Thyroid gland (tissue), 4 donors: ENCODE results near the gene CEP55. TPM values are rescaled to one million over a fixed set of nuclear protein-coding genes. Genes with fewer than 3 reads are reported as not detected.
A peak's percentile ranks its signal among the peaks of the same experiment; 100 is the strongest.

Experiments
- DNase-seq, 2 donors: peaks; one replicate each; pipeline ENCODE4 v3.0.0-alpha.2; 2019
- H3K27ac ChIP-seq, 3 donors: fragments of 200-600 bp; sonication (generic); 1 replicate in 2 of 3; 2 replicates in 1 of 3; pipeline ENCODE4 v1.5.1; 2016 to 2019; ENCODE audit warnings: mild to moderate bottlenecking in 1 of 3, moderate library complexity in 1 of 3
- H3K27me3 ChIP-seq: fragments of 200-600 bp; sonication (generic); one replicate; pipeline ENCODE4 v1.5.1; 2019
- H3K36me3 ChIP-seq, 2 donors: fragments of 200-600 bp; sonication (generic); one replicate each; pipeline ENCODE4 v1.5.1; 2016 to 2019
- H3K4me1 ChIP-seq, 2 donors: fragments of 200-600 bp; sonication (generic); one replicate each; pipeline ENCODE4 v1.5.1; 2017 to 2019
- H3K4me3 ChIP-seq, 3 donors: fragments of 200-600 bp; sonication (generic); replicated peaks in 1 of 3; 1 replicate in 2 of 3; 2 replicates in 1 of 3; pipeline ENCODE4 v1.5.1; 2016; ENCODE audit warnings: mild to moderate bottlenecking in 1 of 3
- H3K9me3 ChIP-seq: fragments of 200-600 bp; sonication (generic); one replicate; pipeline ENCODE4 v1.5.1; 2017
- POLR2A ChIP-seq, 2 donors: fragments of 450-650 bp; IDR thresholded peaks; one replicate each; pipeline ENCODE4 v1.6.1; 2017; ENCODE audit warnings: antibody characterized with exemption in 2 of 2, mild to moderate bottlenecking in 2 of 2, moderate library complexity in 1 of 2
- WGBS, 2 donors: methylation state at CpG; one replicate each; pipeline ENCODE4 v1.1.5; 2017; 5-methylcytosine and 5-hydroxymethylcytosine counted together
- intact Hi-C: fragments of 100-400 bp; cut with DNase I; formaldehyde crosslinking; loops from one replicate; pipeline ENCODE4 v1.15.1; 2023
- total RNA-seq, 4 donors: library from RNA; depleted of rRNA; stranded (reverse); fragments of >200 nt; gene quantifications; one replicate each; pipeline ENCODE4 v1.2.3, GENCODE V29; 2016
- TF ChIP-seq, protein P1 (sequence below), 6 experiments: fragments of 200-600 bp in 3 of 6; fragments of 450-650 bp in 3 of 6; sonication (generic) in 3 of 6; IDR thresholded peaks; one replicate each; pipeline ENCODE4 v1.5.1; 2016 to 2019; ENCODE audit warnings: antibody characterized with exemption in 6 of 6, mild to moderate bottlenecking in 2 of 6, inconsistent platforms in 1 of 6, moderate library complexity in 1 of 6

Gene CEP55
- total RNA-seq, 4 donors from 2014 or later, result 0.11 to 2.1 (median 1.0) TPM; not detected in 1

DNA sequence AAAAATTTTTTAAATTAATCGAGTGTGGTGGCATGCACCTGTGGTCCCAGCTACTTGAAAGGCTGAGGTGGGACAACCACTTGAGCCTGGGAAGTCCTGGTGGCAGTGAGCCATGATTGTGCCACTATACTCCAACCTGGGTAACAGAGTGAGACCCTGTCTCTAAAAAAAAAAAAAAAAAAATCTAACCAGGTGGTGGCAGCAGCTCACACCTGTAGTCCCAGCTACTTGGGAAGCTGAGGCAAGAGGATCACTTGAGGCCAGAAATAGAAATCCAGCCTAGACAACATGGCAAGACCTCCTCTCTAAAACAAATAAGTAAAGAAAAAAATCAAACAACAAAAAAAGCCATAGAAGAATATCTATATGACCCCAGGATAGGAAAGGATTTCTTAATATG is 10.7 kb upstream of the CEP55 start:
- Histone ChIP-seq H3K4me1 (peaks cover 11% of the 10 kb centered on the region in 2 donors), H3K9me3 (no peaks in the 10 kb centered on the region), H3K4me3 (no peak overlapping the region), H3K27me3 (no peaks in the 10 kb centered on the region), H3K27ac (no peak overlapping the region), H3K36me3 (no peaks in the 10 kb centered on the region)
- DNase-seq, result no peak
- no peak for TF ChIP-seq POLR2A (IDR thresholded peaks at IDR 0.05)
- TF ChIP-seq, protein P1, sequence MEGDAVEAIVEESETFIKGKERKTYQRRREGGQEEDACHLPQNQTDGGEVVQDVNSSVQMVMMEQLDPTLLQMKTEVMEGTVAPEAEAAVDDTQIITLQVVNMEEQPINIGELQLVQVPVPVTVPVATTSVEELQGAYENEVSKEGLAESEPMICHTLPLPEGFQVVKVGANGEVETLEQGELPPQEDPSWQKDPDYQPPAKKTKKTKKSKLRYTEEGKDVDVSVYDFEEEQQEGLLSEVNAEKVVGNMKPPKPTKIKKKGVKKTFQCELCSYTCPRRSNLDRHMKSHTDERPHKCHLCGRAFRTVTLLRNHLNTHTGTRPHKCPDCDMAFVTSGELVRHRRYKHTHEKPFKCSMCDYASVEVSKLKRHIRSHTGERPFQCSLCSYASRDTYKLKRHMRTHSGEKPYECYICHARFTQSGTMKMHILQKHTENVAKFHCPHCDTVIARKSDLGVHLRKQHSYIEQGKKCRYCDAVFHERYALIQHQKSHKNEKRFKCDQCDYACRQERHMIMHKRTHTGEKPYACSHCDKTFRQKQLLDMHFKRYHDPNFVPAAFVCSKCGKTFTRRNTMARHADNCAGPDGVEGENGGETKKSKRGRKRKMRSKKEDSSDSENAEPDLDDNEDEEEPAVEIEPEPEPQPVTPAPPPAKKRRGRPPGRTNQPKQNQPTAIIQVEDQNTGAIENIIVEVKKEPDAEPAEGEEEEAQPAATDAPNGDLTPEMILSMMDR (IDR thresholded peaks at IDR 0.05), result peak in 1 of 6 experiments; percentile 22
- WGBS, 2 donors, result 25 to 63% methylated on average over 1 of the region's 1 CpG
- intact Hi-C loops, result loop anchor here (2.0 kb wide), 1 partner anchor 111 kb away; no protein-coding TSS in a partner anchor

- no peak for DNase-seq
- Histone ChIP-seq H3K27me3 (no peaks in the 10 kb centered on the region), H3K4me1 (peaks cover 0 to 1% of the 10 kb centered on the region in 2 donors), H3K9me3 (no peaks in the 10 kb centered on the region), H3K36me3 (no peaks in the 10 kb centered on the region), H3K27ac (no peak overlapping the region), H3K4me3 (no peak overlapping the region)
- WGBS, 2 donors, result 92 to 93% methylated on average over 4 of the region's 4 CpGs
- TF ChIP-seq, protein P1 (IDR thresholded peaks at IDR 0.05), result no peak
- TF ChIP-seq POLR2A (IDR thresholded peaks at IDR 0.05), result no peak
- intact Hi-C loops, result no loop called here
These were observed 7.4 kb upstream of the CEP55 start for GRCh38 chr10:93488956-93489528.

- TF ChIP-seq, protein P1 (IDR thresholded peaks at IDR 0.05), result no peak
- intact Hi-C loops, result no loop called here
These were observed 4.8 kb upstream of the CEP55 start for GRCh38 chr10:93491602-93492121.

GRCh38 chr10:93493162-93493561 is 3.2 kb upstream of the CEP55 start:
- TF ChIP-seq POLR2A (IDR thresholded peaks at IDR 0.05), result no peak
- TF ChIP-seq, protein P1 (IDR thresholded peaks at IDR 0.05), result no peak
- Histone ChIP-seq H3K36me3 (no peaks in the 10 kb centered on the region), H3K27ac (no peak overlapping the region), H3K4me1 (peaks cover 0 to 4% of the 10 kb centered on the region in 2 donors), H3K9me3 (no peaks in the 10 kb centered on the region), H3K27me3 (no peaks in the 10 kb centered on the region), H3K4me3 (no peak overlapping the region)
- intact Hi-C loops, result no loop called here
- 63 to 71% methylated on average over 3 of the region's 3 CpGs for WGBS, 2 donors
- no peak for DNase-seq

More at GRCh38 chr10:93491602-93492121, 4.8 kb upstream of the CEP55 start:
- H3K27ac ChIP-seq, result no peak overlapping the region
- WGBS, 2 donors, result 68 to 90% methylated on average over 2 of the region's 2 CpGs
- no peak overlapping the region for H3K4me3 ChIP-seq
- H3K27me3 ChIP-seq, result no peaks in the 10 kb centered on the region
- no peaks in the 10 kb centered on the region for H3K36me3 ChIP-seq
- peaks cover 0 to 4% of the 10 kb centered on the region in 2 donors for H3K4me1 ChIP-seq
- DNase-seq, result no peak
- no peaks in the 10 kb centered on the region for H3K9me3 ChIP-seq

DNA sequence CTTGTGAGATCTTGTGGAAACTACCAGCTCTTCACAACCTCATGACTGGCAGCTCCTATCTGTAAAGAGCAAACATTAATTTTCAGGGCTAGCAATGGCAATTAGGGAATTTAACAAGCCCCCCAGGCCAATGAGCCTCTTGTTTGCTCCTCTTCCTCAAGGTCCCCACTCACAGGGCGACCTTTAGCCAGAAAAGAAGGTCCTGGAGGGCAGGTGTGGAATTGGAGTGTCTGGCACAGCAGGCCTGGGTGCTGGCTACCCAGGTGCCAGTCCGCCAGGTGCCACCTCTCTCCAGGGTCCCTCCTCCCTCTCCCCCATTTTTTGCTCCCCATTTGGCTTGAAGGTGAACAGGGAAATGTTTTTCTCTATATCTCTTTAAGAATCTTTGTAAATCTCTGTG is 1.9 kb upstream of the CEP55 start:
- TF ChIP-seq POLR2A (IDR thresholded peaks at IDR 0.05), result no peak
- TF ChIP-seq, protein P1 (IDR thresholded peaks at IDR 0.05), result no peak
- Histone ChIP-seq H3K4me3 (no peak overlapping the region), H3K9me3 (no peaks in the 10 kb centered on the region), H3K27ac (no peak overlapping the region), H3K27me3 (no peaks in the 10 kb centered on the region), H3K4me1 (peaks cover 0 to 4% of the 10 kb centered on the region in 2 donors), H3K36me3 (no peaks in the 10 kb centered on the region)
- intact Hi-C loops, result no loop called here
- no peak for DNase-seq
- WGBS, 2 donors, result 97 to 100% methylated on average over 2 of the region's 2 CpGs
